T-helper 1 cell treated with Interleukin-12 subunit alpha and Interleukin-12 subunit beta and Interleukin-4 antibody, amounts not matched to agents 30 ng/mL and 1 ng/mL, for 36 hours (primary cell): ENCODE results near the gene ZNF567. TPM values are rescaled to one million over a fixed set of nuclear protein-coding genes. Genes with fewer than 3 reads are reported as not detected.
"Not testable (repeated sequence)": the region's sequence is repeated elsewhere in the genome, so short reads cannot be mapped to it uniquely, and the experiment has no call there.

ENCODE experiments used
- intact Hi-C: fragments of 100-400 bp; cut with micrococcal nuclease; formaldehyde crosslinking; loops from one replicate; pipeline ENCODE4 v1.15.1; 2024
- total RNA-seq: library from RNA; stranded (reverse); gene quantifications from 2 replicates; pipeline ENCODE4 v1.2.3, GENCODE V29; 2022

ZNF567 gene
- total RNA-seq, 1 donor from 2014 or later: 7.6 TPM

DNA sequence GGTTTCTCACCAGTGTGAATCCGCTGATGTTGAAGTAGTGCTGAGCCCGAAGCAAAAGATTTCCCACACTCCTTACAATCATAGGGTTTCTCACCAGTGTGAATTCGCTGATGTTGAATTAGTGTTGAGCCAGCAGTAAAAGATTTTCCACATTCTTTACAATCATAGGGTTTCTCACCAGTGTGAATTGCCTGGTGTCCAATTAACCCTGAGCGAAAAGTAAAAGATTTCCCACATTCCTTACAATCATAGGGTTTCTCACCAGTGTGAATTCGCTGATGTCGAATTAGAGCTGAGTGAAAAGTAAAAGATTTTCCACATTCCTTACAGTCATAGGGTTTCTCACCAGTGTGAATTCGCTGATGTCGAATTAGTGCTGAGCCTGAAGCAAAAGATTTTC is 62.2 kb downstream of the ZNF567 start:
- intact Hi-C loops: not testable (repeated sequence)

DNA sequence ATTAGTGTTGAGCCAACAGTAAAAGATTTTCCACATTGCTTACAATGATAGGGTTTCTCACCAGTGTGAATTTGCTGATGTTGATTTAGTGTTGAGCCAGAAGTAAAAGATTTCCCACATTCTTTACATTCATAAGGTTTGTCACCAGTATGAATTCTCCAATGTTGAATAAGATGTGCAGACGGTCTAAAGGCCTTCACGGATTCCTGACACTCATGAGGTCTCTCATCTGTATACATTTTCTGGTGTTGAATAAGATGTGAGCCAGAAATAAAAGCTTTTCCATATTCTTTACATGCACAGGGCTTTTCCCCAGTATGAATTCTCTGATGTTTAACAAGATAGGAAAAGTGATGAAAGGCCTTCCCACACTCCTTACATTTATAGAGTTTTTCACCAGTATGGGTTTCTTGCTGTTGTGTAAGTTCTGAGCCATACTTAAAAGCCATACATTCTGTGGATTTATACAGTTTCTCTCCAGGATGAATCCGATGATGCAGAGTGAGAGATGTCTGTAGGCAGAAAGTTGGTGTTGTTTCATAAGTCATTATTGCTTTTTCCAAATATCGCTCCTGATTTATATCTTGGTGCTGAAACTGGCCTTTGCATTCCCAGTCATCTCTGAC is 62.8 kb downstream of the ZNF567 start:
- intact Hi-C loops: no loop called here

Other genes with a start within 250 kb of the ZNF567 start
- gene ZNF566, start 198.1 kb upstream of the ZNF567 start, total RNA-seq: 8.6 and 9.3 TPM in 2 replicates
- 8.2 and 10.5 TPM in 2 replicates for gene ZNF260, start 159.3 kb upstream of the ZNF567 start, total RNA-seq
- gene ZNF529, start 114.3 kb upstream of the ZNF567 start, total RNA-seq: 18.3 and 20.1 TPM in 2 replicates
- gene ZNF382, start 82.3 kb upstream of the ZNF567 start, total RNA-seq: 12.6 and 14.3 TPM in 2 replicates
- 5.3 and 8.5 TPM in 2 replicates for gene ZNF461, start 20.8 kb upstream of the ZNF567 start, total RNA-seq
- gene ZNF850, start 85.2 kb downstream of the ZNF567 start, total RNA-seq: 3.3 and 3.5 TPM in 2 replicates
- gene ZNF790, start 150.8 kb downstream of the ZNF567 start, total RNA-seq: 5.7 and 6.6 TPM in 2 replicates
- gene ZNF345, start 163.3 kb downstream of the ZNF567 start, total RNA-seq: 4.8 and 5.7 TPM in 2 replicates
- 4.3 and 4.8 TPM in 2 replicates for gene ZNF829, start 228.7 kb downstream of the ZNF567 start, total RNA-seq
- 5.0 and 6.7 TPM in 2 replicates for gene ZNF568, start 228.7 kb downstream of the ZNF567 start, total RNA-seq